OCI-LY1 (cell line): ENCODE measurements around the gene ZNF454.

Source experiments
- H2AFZ ChIP-seq: fragments of 200-600 bp; sonication (generic), shearing (Covaris generic); 2 replicates; pipeline ENCODE4 v1.6.0; 2014; ENCODE audit warnings: antibody characterized with exemption, mild to moderate bottlenecking, low read length
- H3F3A ChIP-seq: fragments of 200-600 bp; sonication (generic), shearing (Covaris generic); 2 replicates; pipeline ENCODE4 v1.6.0; 2014; ENCODE audit warnings: mild to moderate bottlenecking, antibody characterized with exemption, low read length, moderate library complexity; ENCODE audit not compliant: insufficient read depth
- H3K27ac ChIP-seq: fragments of 200-600 bp; sonication (generic); 2 replicates; pipeline ENCODE4 v1.5.1; 2014; ENCODE audit warnings: low read length, mixed run types, mild to moderate bottlenecking, low read depth; ENCODE audit not compliant: poor library complexity, severe bottlenecking
- H3K27me3 ChIP-seq: fragments of 200-600 bp; sonication (generic); 2 replicates; pipeline ENCODE4 v1.6.0; 2014; ENCODE audit warnings: antibody characterized with exemption, mild to moderate bottlenecking, low read length, moderate library complexity; ENCODE audit not compliant: insufficient read depth
- H3K36me3 ChIP-seq: fragments of 200-600 bp; sonication (generic); 2 replicates; pipeline ENCODE4 v1.6.1; 2014; ENCODE audit warnings: mild to moderate bottlenecking, antibody characterized with exemption, low read length, moderate library complexity, mixed read lengths; ENCODE audit not compliant: insufficient read depth
- H3K4me1 ChIP-seq: fragments of 200-600 bp; sonication (generic); 2 replicates; pipeline ENCODE4 v1.5.1; 2014; ENCODE audit warnings: mild to moderate bottlenecking, low read length, moderate library complexity; ENCODE audit not compliant: insufficient read depth, severe bottlenecking
- H3K4me2 ChIP-seq: fragments of 200-600 bp; sonication (generic), shearing (Covaris generic); 2 replicates; pipeline ENCODE4 v1.6.1; 2014; ENCODE audit warnings: low read length
- H3K4me3 ChIP-seq: fragments of 200-600 bp; sonication (generic); 2 replicates; pipeline ENCODE4 v1.5.1; 2014; ENCODE audit warnings: low read length, low read depth, mild to moderate bottlenecking, mixed read lengths; ENCODE audit not compliant: poor library complexity, severe bottlenecking
- H3K79me2 ChIP-seq: fragments of 200-600 bp; shearing (Covaris generic); 2 replicates; pipeline ENCODE4 v1.6.1; 2016; ENCODE audit warnings: mixed run types, low read length, mixed read lengths; ENCODE audit not compliant: insufficient read depth
- H3K9ac ChIP-seq: fragments of 200-600 bp; sonication (generic), shearing (Covaris generic); 2 replicates; pipeline ENCODE4 v1.6.1; 2014; ENCODE audit warnings: mild to moderate bottlenecking, low read length, mixed read lengths
- H3K9me2 ChIP-seq: fragments of 200-600 bp; sonication (generic), shearing (Covaris generic); 2 replicates; pipeline ENCODE4 v1.6.1; 2014; ENCODE audit warnings: low read depth, mild to moderate bottlenecking, low read length, mixed read lengths
- H3K9me3 ChIP-seq: fragments of 200-600 bp; shearing (Covaris generic); 2 replicates; pipeline ENCODE4 v1.6.1; 2014; ENCODE audit warnings: low read length, mixed read lengths
- H4K20me1 ChIP-seq: fragments of 200-600 bp; sonication (generic), shearing (Covaris generic); 2 replicates; pipeline ENCODE4 v1.6.0; 2016; ENCODE audit warnings: mild to moderate bottlenecking, low read length; ENCODE audit not compliant: insufficient read depth
- CTCF ChIP-seq: fragments of 200-600 bp; sonication (generic), shearing (Covaris generic); IDR thresholded peaks from 2 replicates; pipeline ENCODE4 v1.5.1; 2017; ENCODE audit warnings: mild to moderate bottlenecking, antibody characterized with exemption, low read length, moderate library complexity, mixed read lengths
- EZH2 ChIP-seq: fragments of 200-600 bp; sonication (generic), shearing (Covaris generic); IDR thresholded peaks from 2 replicates; pipeline ENCODE4 v1.8.0; 2017; ENCODE audit warnings: borderline replicate concordance, mixed run types, mild to moderate bottlenecking, antibody characterized with exemption, low read length, moderate library complexity, mixed read lengths

The ZNF454 gene

GRCh38 chr5:178989311-178989710, 48.3 kb downstream of the ZNF454 start:
- no peaks in the 10 kb centered on the region for H3K36me3 ChIP-seq
- H3K9me2 ChIP-seq, result no peaks in the 10 kb centered on the region
- no peak overlapping the region for H3K27ac ChIP-seq
- H3K9ac ChIP-seq, result no peak overlapping the region
- H3K4me3 ChIP-seq, result no peak overlapping the region
- no peaks in the 10 kb centered on the region for H4K20me1 ChIP-seq
- H2AFZ ChIP-seq, result no peak overlapping the region
- no peaks in the 10 kb centered on the region for H3K4me1 ChIP-seq
- H3K27me3 ChIP-seq, result no peaks in the 10 kb centered on the region
- TF ChIP-seq EZH2 (no peak), CTCF (no peak)
- H3F3A ChIP-seq, result no peaks in the 10 kb centered on the region
- no peaks in the 10 kb centered on the region for H3K79me2 ChIP-seq
- no peak overlapping the region for H3K4me2 ChIP-seq
- no peaks in the 10 kb centered on the region for H3K9me3 ChIP-seq

GRCh38 chr5:178990491-178990890, 49.5 kb downstream of the ZNF454 start:
- H3K9me2 ChIP-seq, result no peaks in the 10 kb centered on the region
- no peaks in the 10 kb centered on the region for H3K4me1 ChIP-seq
- no peaks in the 10 kb centered on the region for H3K27me3 ChIP-seq
- H3K79me2 ChIP-seq, result no peaks in the 10 kb centered on the region
- no peak overlapping the region for H3K27ac ChIP-seq
- H3F3A ChIP-seq, result no peaks in the 10 kb centered on the region
- no peaks in the 10 kb centered on the region for H4K20me1 ChIP-seq
- H3K9ac ChIP-seq, result no peak overlapping the region
- H3K9me3 ChIP-seq, result no peaks in the 10 kb centered on the region
- H2AFZ ChIP-seq, result no peak overlapping the region
- no peak overlapping the region for H3K4me2 ChIP-seq
- no peak overlapping the region for H3K4me3 ChIP-seq
- TF ChIP-seq CTCF (no peak), EZH2 (no peak)
- no peaks in the 10 kb centered on the region for H3K36me3 ChIP-seq

- Histone ChIP-seq H3K36me3 (no peaks in the 10 kb centered on the region), H3K9me2 (no peaks in the 10 kb centered on the region), H3F3A (no peaks in the 10 kb centered on the region), H3K79me2 (no peaks in the 10 kb centered on the region), H3K27ac (no peak overlapping the region), H3K27me3 (no peaks in the 10 kb centered on the region), H3K4me3 (no peak overlapping the region), H3K9ac (no peak overlapping the region), H3K9me3 (no peaks in the 10 kb centered on the region), H3K4me1 (no peaks in the 10 kb centered on the region), H4K20me1 (no peaks in the 10 kb centered on the region), H3K4me2 (no peak overlapping the region), H2AFZ (no peak overlapping the region)
- TF ChIP-seq CTCF (no peak), EZH2 (no peak)
These were observed 50.5 kb downstream of the ZNF454 start for GRCh38 chr5:178991190-178992145.
